HCT116 (cell line): ENCODE measurements around the gene EP300. TPM values are rescaled to one million over a fixed set of nuclear protein-coding genes. Genes with fewer than 3 reads are reported as not detected.
"Not testable (repeated sequence)": the region's sequence is repeated elsewhere in the genome, so short reads cannot be mapped to it uniquely, and the experiment has no call there.

ENCODE experiments used
- ATAC-seq: fragments of 200-7000 bp; cut with Tn5 transposase; 2 replicates; pipeline ENCODE4 v1.9.1; 2020; ENCODE audit warnings: mild to moderate bottlenecking, moderate library complexity
- BruUV-seq: library from RNA; stranded (reverse); fragments of 400-500 nt; replicated peaks from 2 replicates; lab custom pipeline; 2021; lab: Mats Ljungman, UMichigan
- CTCF ChIA-PET: fragments of 300-600 bp; sonication (Branson Sonifier 250); formaldehyde crosslinking; loops from one replicate; lab custom pipeline; 2021; ENCODE audit warnings: antibody characterized with exemption; lab: Charles Lee
- POLR2A ChIA-PET: fragments of 300-600, 350-600 bp; sonication (Branson Sonifier 250); formaldehyde crosslinking; loops from one replicate; lab custom pipeline; 2021; ENCODE audit warnings: antibody characterized with exemption; lab: Charles Lee
- RAD21 ChIA-PET, 2 experiments: fragments of 300-600 bp; sonication (Branson Sonifier 250); formaldehyde crosslinking; loops; one replicate each; lab custom pipeline; 2023; ENCODE audit warnings: low total read pairs in 2 of 2; ENCODE audit not compliant: uncharacterized antibody in 2 of 2, unreplicated experiment in 2 of 2, low non-redundant PET in 1 of 2; lab: Charles Lee
- DNase-seq: peaks from one replicate; pipeline ENCODE4 v3.0.0-alpha.2; 2010; ENCODE audit warnings: low read depth, low spot score
- H2AFZ ChIP-seq: fragments of 200-600 bp; shearing (Covaris generic), sonication (generic); 2 replicates; pipeline ENCODE4 v1.6.1; 2017; ENCODE audit warnings: low read depth, mixed run types, mixed read lengths, antibody characterized with exemption, low read length; ENCODE audit not compliant: poor library complexity, severe bottlenecking
- H3K27ac ChIP-seq: 2 replicates; pipeline ENCODE4 v1.5.1; 2012; ENCODE audit warnings: low read depth, low read length
- H3K27me3 ChIP-seq: fragments of 200-600 bp; sonication (generic); 2 replicates; pipeline ENCODE4 v1.6.1; 2016; ENCODE audit warnings: mixed run types, low read length, mixed read lengths; ENCODE audit not compliant: insufficient read depth
- H3K36me3 ChIP-seq, 2 experiments: fragments of 200-500 bp in 1 of 2; fragments of 200-600 bp in 1 of 2; sonication (Bioruptor generic) in 1 of 2; sonication (generic) in 1 of 2; 2 replicates each; pipeline versions ENCODE4 v1.5.1 to v1.6.1; 2014 to 2016; ENCODE audit warnings: low read length in 2 of 2, inconsistent platforms in 1 of 2, mixed read lengths in 1 of 2, mixed run types in 1 of 2; ENCODE audit not compliant: insufficient read depth in 2 of 2, control insufficient read depth in 1 of 2
- H3K4me1 ChIP-seq, 2 experiments: fragments of 200-600 bp in 1 of 2; sonication (generic) in 1 of 2; 2 replicates each; pipeline versions ENCODE4 v1.5.1 to v1.6.1; 2012 to 2017; ENCODE audit warnings: low read length in 2 of 2, inconsistent platforms in 1 of 2, mild to moderate bottlenecking in 1 of 2, mixed read lengths in 1 of 2, mixed run types in 1 of 2, moderate library complexity in 1 of 2; ENCODE audit not compliant: insufficient read depth in 2 of 2, control insufficient read depth in 1 of 2
- H3K4me2 ChIP-seq: fragments of 200-600 bp; sonication (generic); 2 replicates; pipeline ENCODE4 v1.6.1; 2017; ENCODE audit warnings: mixed run types, low read length, mixed read lengths
- H3K4me3 ChIP-seq, 2 experiments: fragments of 200-600 bp in 1 of 2; sonication (generic) in 1 of 2; replicated peaks in 1 of 2; 2 replicates each; pipeline ENCODE4 v1.5.1; 2011 to 2016; ENCODE audit warnings: low read length in 2 of 2, control low read depth in 1 of 2, low read depth in 1 of 2, mild to moderate bottlenecking in 1 of 2, mixed read lengths in 1 of 2, mixed run types in 1 of 2
- H3K79me2 ChIP-seq: fragments of 200-600 bp; sonication (generic); 2 replicates; pipeline ENCODE4 v1.6.1; 2017; ENCODE audit warnings: mild to moderate bottlenecking, mixed run types, low read length, moderate library complexity, mixed read lengths; ENCODE audit not compliant: insufficient read depth
- H3K9ac ChIP-seq: fragments of 200-600 bp; sonication (generic); 2 replicates; pipeline ENCODE4 v1.6.1; 2016; ENCODE audit warnings: low read length, mixed read lengths
- H3K9me2 ChIP-seq: fragments of 200-600 bp; sonication (generic), shearing (Covaris generic); 2 replicates; pipeline ENCODE4 v1.6.1; 2017; ENCODE audit warnings: mixed run types, mild to moderate bottlenecking, moderate library complexity; ENCODE audit not compliant: insufficient read depth
- H3K9me3 ChIP-seq, 2 experiments: fragments of 200-500 bp in 1 of 2; fragments of 200-600 bp in 1 of 2; sonication (Bioruptor generic) in 1 of 2; sonication (generic) in 1 of 2; 2 replicates each; pipeline ENCODE4 v1.6.1; 2014 to 2017; ENCODE audit warnings: low read length in 2 of 2, mixed read lengths in 2 of 2, inconsistent platforms in 1 of 2, low read depth in 1 of 2, mild to moderate bottlenecking in 1 of 2, mixed run types in 1 of 2, moderate library complexity in 1 of 2; ENCODE audit not compliant: control insufficient read depth in 1 of 2, insufficient read depth in 1 of 2
- H4K20me1 ChIP-seq: fragments of 200-600 bp; sonication (generic), shearing (Covaris generic); 2 replicates; pipeline ENCODE4 v1.6.1; 2017; ENCODE audit warnings: mixed run types, mild to moderate bottlenecking, moderate library complexity; ENCODE audit not compliant: insufficient read depth
- CBX3 ChIP-seq: IDR thresholded peaks from 2 replicates; pipeline ENCODE4 v1.6.1; 2012; ENCODE audit warnings: low read depth
- ELF1 ChIP-seq: IDR thresholded peaks from 2 replicates; pipeline ENCODE4 v1.6.1; 2012; ENCODE audit warnings: low read depth, borderline replicate concordance
- FOSL1 ChIP-seq: IDR thresholded peaks from 2 replicates; pipeline ENCODE4 v1.6.1; 2012; ENCODE audit warnings: low read depth
- POLR2AphosphoS5 ChIP-seq: IDR thresholded peaks from 2 replicates; pipeline ENCODE4 v1.6.1; 2011; ENCODE audit warnings: mild to moderate bottlenecking, low read depth, low read length, moderate library complexity
- SIN3A ChIP-seq: IDR thresholded peaks from 2 replicates; pipeline ENCODE4 v1.6.1; 2012; ENCODE audit warnings: low read depth
- SP1 ChIP-seq: IDR thresholded peaks from 2 replicates; pipeline ENCODE4 v1.6.1; 2012; ENCODE audit warnings: low read depth
- SRF ChIP-seq: IDR thresholded peaks from 2 replicates; pipeline ENCODE4 v1.6.1; 2012; ENCODE audit warnings: low read depth
- TCF7L2 ChIP-seq: IDR thresholded peaks from 2 replicates; pipeline ENCODE4 v1.7.0; 2011; ENCODE audit warnings: borderline replicate concordance, inconsistent platforms; ENCODE audit not compliant: insufficient read depth, insufficient read length; ENCODE audit errors: extremely low read depth
- YY1 ChIP-seq: IDR thresholded peaks from 2 replicates; pipeline ENCODE4 v1.6.1; 2011; ENCODE audit warnings: low read length, low read depth, moderate library complexity, mild to moderate bottlenecking; ENCODE audit not compliant: insufficient replicate concordance; ENCODE audit errors: extremely low read depth
- intact Hi-C: fragments of 100-400 bp; cut with micrococcal nuclease; formaldehyde crosslinking; loops from 2 replicates; pipeline ENCODE4 v1.10.0; 2022
- total RNA-seq: library from RNA; stranded (reverse); gene quantifications from one replicate; pipeline ENCODE4 v1.2.1, GENCODE V29; 2021; ENCODE audit not compliant: unreplicated experiment
- TF ChIP-seq, protein P1 (sequence below), 3 experiments: fragments of 200-600 bp in 1 of 3; sonication (generic) in 1 of 3; IDR thresholded peaks in 2 of 3; conservative IDR thresholded peaks in 1 of 3; 2 replicates each; pipeline ENCODE4 v1.5.1; 2012 to 2017; ENCODE audit warnings: low read depth in 2 of 3, low read length in 2 of 3, antibody characterized with exemption in 1 of 3, borderline replicate concordance in 1 of 3, control low read depth in 1 of 3, mild to moderate bottlenecking in 1 of 3, mixed read lengths in 1 of 3, mixed run types in 1 of 3, moderate library complexity in 1 of 3; ENCODE audit not compliant: insufficient read depth in 1 of 3
- TF ChIP-seq, protein P2 (sequence below): IDR thresholded peaks from 2 replicates; pipeline ENCODE4 v1.6.1; 2012
- TF ChIP-seq, protein P3 (sequence below): IDR thresholded peaks from 2 replicates; pipeline ENCODE4 v1.6.1; 2011; ENCODE audit warnings: mild to moderate bottlenecking, low read length, moderate library complexity; ENCODE audit not compliant: insufficient replicate concordance; ENCODE audit errors: extremely low read depth

EP300 gene
- total RNA-seq, 1 experiment from 2014 or later, result 38.8 TPM

DNA sequence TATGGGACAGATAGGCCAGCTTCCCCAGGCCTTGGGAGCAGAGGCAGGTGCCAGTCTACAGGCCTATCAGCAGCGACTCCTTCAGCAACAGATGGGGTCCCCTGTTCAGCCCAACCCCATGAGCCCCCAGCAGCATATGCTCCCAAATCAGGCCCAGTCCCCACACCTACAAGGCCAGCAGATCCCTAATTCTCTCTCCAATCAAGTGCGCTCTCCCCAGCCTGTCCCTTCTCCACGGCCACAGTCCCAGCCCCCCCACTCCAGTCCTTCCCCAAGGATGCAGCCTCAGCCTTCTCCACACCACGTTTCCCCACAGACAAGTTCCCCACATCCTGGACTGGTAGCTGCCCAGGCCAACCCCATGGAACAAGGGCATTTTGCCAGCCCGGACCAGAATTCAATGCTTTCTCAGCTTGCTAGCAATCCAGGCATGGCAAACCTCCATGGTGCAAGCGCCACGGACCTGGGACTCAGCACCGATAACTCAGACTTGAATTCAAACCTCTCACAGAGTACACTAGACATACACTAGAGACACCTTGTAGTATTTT lies 86.1 kb downstream of the EP300 start:
- H2AFZ ChIP-seq, result no peak overlapping the region
- H3K36me3 ChIP-seq, result peaks cover 30 to 37% of the 10 kb centered on the region in 2 experiments
- ChIA-PET POLR2A (no interaction called here), CTCF (no interaction called here), RAD21 (no interaction called here)
- intact Hi-C loops, result no loop called here
- H3K9me3 ChIP-seq, result no peaks in the 10 kb centered on the region
- no peak overlapping the region for H3K9ac ChIP-seq
- no peak for TF ChIP-seq SRF
- no peak for TF ChIP-seq SIN3A
- TF ChIP-seq SP1, result no peak
- no peak for TF ChIP-seq POLR2AphosphoS5
- no peak for TF ChIP-seq TCF7L2
- TF ChIP-seq FOSL1, result no peak
- TF ChIP-seq YY1, result no peak
- TF ChIP-seq, protein P1, sequence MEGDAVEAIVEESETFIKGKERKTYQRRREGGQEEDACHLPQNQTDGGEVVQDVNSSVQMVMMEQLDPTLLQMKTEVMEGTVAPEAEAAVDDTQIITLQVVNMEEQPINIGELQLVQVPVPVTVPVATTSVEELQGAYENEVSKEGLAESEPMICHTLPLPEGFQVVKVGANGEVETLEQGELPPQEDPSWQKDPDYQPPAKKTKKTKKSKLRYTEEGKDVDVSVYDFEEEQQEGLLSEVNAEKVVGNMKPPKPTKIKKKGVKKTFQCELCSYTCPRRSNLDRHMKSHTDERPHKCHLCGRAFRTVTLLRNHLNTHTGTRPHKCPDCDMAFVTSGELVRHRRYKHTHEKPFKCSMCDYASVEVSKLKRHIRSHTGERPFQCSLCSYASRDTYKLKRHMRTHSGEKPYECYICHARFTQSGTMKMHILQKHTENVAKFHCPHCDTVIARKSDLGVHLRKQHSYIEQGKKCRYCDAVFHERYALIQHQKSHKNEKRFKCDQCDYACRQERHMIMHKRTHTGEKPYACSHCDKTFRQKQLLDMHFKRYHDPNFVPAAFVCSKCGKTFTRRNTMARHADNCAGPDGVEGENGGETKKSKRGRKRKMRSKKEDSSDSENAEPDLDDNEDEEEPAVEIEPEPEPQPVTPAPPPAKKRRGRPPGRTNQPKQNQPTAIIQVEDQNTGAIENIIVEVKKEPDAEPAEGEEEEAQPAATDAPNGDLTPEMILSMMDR (IDR thresholded peaks at IDR 0.05 in 2 of 3, conservative IDR thresholded peaks at IDR 0.05 in 1 of 3; ENCODE audit: borderline replicate concordance in 1 of 3, insufficient read depth in 1 of 3, low read depth in 2 of 3, low read length in 2 of 3), result no peak
- TF ChIP-seq, protein P2, sequence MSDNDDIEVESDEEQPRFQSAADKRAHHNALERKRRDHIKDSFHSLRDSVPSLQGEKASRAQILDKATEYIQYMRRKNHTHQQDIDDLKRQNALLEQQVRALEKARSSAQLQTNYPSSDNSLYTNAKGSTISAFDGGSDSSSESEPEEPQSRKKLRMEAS, result no peak
- TF ChIP-seq ELF1, result no peak
- TF ChIP-seq CBX3, result no peak
- TF ChIP-seq, protein P3, sequence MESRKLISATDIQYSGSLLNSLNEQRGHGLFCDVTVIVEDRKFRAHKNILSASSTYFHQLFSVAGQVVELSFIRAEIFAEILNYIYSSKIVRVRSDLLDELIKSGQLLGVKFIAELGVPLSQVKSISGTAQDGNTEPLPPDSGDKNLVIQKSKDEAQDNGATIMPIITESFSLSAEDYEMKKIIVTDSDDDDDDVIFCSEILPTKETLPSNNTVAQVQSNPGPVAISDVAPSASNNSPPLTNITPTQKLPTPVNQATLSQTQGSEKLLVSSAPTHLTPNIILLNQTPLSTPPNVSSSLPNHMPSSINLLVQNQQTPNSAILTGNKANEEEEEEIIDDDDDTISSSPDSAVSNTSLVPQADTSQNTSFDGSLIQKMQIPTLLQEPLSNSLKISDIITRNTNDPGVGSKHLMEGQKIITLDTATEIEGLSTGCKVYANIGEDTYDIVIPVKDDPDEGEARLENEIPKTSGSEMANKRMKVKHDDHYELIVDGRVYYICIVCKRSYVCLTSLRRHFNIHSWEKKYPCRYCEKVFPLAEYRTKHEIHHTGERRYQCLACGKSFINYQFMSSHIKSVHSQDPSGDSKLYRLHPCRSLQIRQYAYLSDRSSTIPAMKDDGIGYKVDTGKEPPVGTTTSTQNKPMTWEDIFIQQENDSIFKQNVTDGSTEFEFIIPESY, result no peak
- no peak overlapping the region for H3K27ac ChIP-seq
- BruUV-seq, result no TSS peak
- ATAC-seq, result no peak
- no peaks in the 10 kb centered on the region for H3K9me2 ChIP-seq
- no peak overlapping the region for H3K4me2 ChIP-seq
- peaks cover 0 to 12% of the 10 kb centered on the region in 2 experiments; a peak in 1 of 4 replicates for H3K4me1 ChIP-seq
- no peaks in the 10 kb centered on the region; the same call in 1 of the 2 replicates for H3K79me2 ChIP-seq
- DNase-seq, result no peak
- H4K20me1 ChIP-seq, result no peaks in the 10 kb centered on the region; the same call in 1 of the 2 replicates
- H3K4me3 ChIP-seq, result no peak overlapping the region
- no peaks in the 10 kb centered on the region for H3K27me3 ChIP-seq

DNA sequence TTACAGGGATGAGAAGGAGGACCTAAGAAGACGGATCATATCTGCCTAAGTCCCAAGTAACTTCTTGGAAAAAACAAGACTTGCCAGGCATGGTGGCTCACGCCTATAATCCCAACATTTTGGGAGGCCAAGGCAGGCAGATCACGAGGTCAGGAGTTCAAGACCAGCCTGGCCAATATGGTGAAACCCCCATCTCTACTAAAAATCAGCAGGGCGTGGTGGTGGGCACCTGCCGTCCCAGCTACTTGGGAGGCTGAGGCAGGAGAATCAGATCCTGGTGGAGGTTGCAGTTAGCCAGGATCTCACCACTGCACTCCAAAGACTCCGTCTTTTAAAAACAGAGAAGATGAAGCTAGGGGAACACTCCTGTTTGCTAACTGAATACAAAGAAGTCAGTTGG lies 88.0 kb downstream of the EP300 start:
- POLR2A ChIA-PET, CTCF ChIA-PET, H3K27ac ChIP-seq: not testable (repeated sequence)

More for the DNA sequence above, 88.0 kb downstream of the EP300 start:
- H3K9me2 ChIP-seq, H3K27me3 ChIP-seq, H3K79me2 ChIP-seq, H3K4me3 ChIP-seq, H2AFZ ChIP-seq, H4K20me1 ChIP-seq, BruUV-seq, DNase-seq, intact Hi-C loops, ATAC-seq, H3K4me2 ChIP-seq, H3K9ac ChIP-seq, H3K9me3 ChIP-seq, RAD21 ChIA-PET: not testable (repeated sequence)
- Histone ChIP-seq H3K4me1 (peaks cover 0 to 12% of the 10 kb centered on the region in 2 experiments; a peak in 1 of 4 replicates), H3K36me3 (peaks cover 24 to 30% of the 10 kb centered on the region in 2 experiments; a peak in 3 of 4 replicates)
